H9 (cell line): ENCODE results near the gene ATP2B2. TPM values are rescaled to one million over a fixed set of nuclear protein-coding genes. Genes with fewer than 3 reads are reported as not detected.

Experiments
- DNase-seq: peaks from one replicate; pipeline ENCODE4 v3.0.0-alpha.2; 2017
- H2AFZ ChIP-seq: one replicate; pipeline ENCODE4 v1.6.1; 2013; ENCODE audit warnings: mild to moderate bottlenecking, low read length, control low read depth, moderate library complexity
- H2AK5ac ChIP-seq: 2 replicates; pipeline ENCODE4 v1.6.1; 2013; ENCODE audit warnings: low read length, control low read depth, mixed read lengths; ENCODE audit not compliant: insufficient read length
- H2BK120ac ChIP-seq: one replicate; pipeline ENCODE4 v1.6.1; 2013; ENCODE audit warnings: low read depth, mild to moderate bottlenecking, low read length, control low read depth, inconsistent platforms; ENCODE audit not compliant: poor library complexity, severe bottlenecking
- H2BK12ac ChIP-seq: 2 replicates; pipeline ENCODE4 v1.6.1; 2013; ENCODE audit warnings: low read length, control low read depth, mixed read lengths, low read depth; ENCODE audit not compliant: insufficient read length
- H2BK15ac ChIP-seq: 2 replicates; pipeline ENCODE4 v1.6.1; 2013; ENCODE audit warnings: low read depth, low read length, control low read depth
- H2BK20ac ChIP-seq: one replicate; pipeline ENCODE4 v1.6.1; 2013; ENCODE audit warnings: low read depth, mild to moderate bottlenecking, low read length, control low read depth, inconsistent platforms; ENCODE audit not compliant: poor library complexity, severe bottlenecking
- H2BK5ac ChIP-seq: 2 replicates; pipeline ENCODE4 v1.6.1; 2013; ENCODE audit warnings: low read length, control low read depth, mixed read lengths; ENCODE audit not compliant: insufficient read length
- H3K14ac ChIP-seq: 2 replicates; pipeline ENCODE4 v1.6.1; 2013; ENCODE audit warnings: low read length, control low read depth; ENCODE audit not compliant: insufficient read depth
- H3K18ac ChIP-seq: 2 replicates; pipeline ENCODE4 v1.6.1; 2013; ENCODE audit warnings: low read depth, mild to moderate bottlenecking, mixed read lengths, low read length, control low read depth; ENCODE audit not compliant: insufficient read length
- H3K23ac ChIP-seq: 2 replicates; pipeline ENCODE4 v1.6.1; 2013; ENCODE audit warnings: low read length, control low read depth, mixed read lengths, low read depth; ENCODE audit not compliant: insufficient read length
- H3K23me2 ChIP-seq: 2 replicates; pipeline ENCODE4 v1.6.1; 2013; ENCODE audit warnings: low read depth, mild to moderate bottlenecking, mixed read lengths, low read length, control low read depth; ENCODE audit not compliant: insufficient read length, poor library complexity, severe bottlenecking
- H3K27ac ChIP-seq: 2 replicates; pipeline ENCODE4 v1.5.1; 2013; ENCODE audit warnings: low read length, control low read depth, mixed read lengths, low read depth; ENCODE audit not compliant: insufficient read length
- H3K27me3 ChIP-seq: 2 replicates; pipeline ENCODE4 v1.6.1; 2013; ENCODE audit warnings: low read length, control low read depth, inconsistent platforms; ENCODE audit not compliant: insufficient read depth
- H3K4ac ChIP-seq: 2 replicates; pipeline ENCODE4 v1.6.1; 2013; ENCODE audit warnings: low read depth, mild to moderate bottlenecking, control low read depth, inconsistent platforms, low read length, moderate library complexity
- H3K4me1 ChIP-seq: 2 replicates; pipeline ENCODE4 v1.6.1; 2013; ENCODE audit warnings: low read length, control low read depth, inconsistent platforms; ENCODE audit not compliant: insufficient read depth
- H3K4me2 ChIP-seq: 2 replicates; pipeline ENCODE4 v1.6.1; 2013; ENCODE audit warnings: low read length, control low read depth, mixed read lengths; ENCODE audit not compliant: insufficient read length, insufficient read depth
- H3K56ac ChIP-seq: 2 replicates; pipeline ENCODE4 v1.6.1; 2013; ENCODE audit warnings: low read depth, mild to moderate bottlenecking, mixed read lengths, low read length, control low read depth; ENCODE audit not compliant: insufficient read length
- H3K79me1 ChIP-seq: 2 replicates; pipeline ENCODE4 v1.6.1; 2013; ENCODE audit warnings: low read depth, mild to moderate bottlenecking, moderate library complexity, low read length, control low read depth, inconsistent platforms; ENCODE audit not compliant: insufficient read depth, poor library complexity, severe bottlenecking
- H3K79me2 ChIP-seq: 2 replicates; pipeline ENCODE4 v1.6.1; 2013; ENCODE audit warnings: low read length, control low read depth, inconsistent platforms; ENCODE audit not compliant: insufficient read depth
- H3K9ac ChIP-seq: 2 replicates; pipeline ENCODE4 v1.6.1; 2013; ENCODE audit warnings: low read length, control low read depth, mixed read lengths; ENCODE audit not compliant: insufficient read length; ENCODE audit errors: extremely low read depth
- H3K9me3 ChIP-seq: one replicate; pipeline ENCODE4 v1.6.1; 2013; ENCODE audit warnings: low read depth, low read length, inconsistent platforms; ENCODE audit not compliant: control insufficient read depth
- H3T11ph ChIP-seq: one replicate; pipeline ENCODE4 v1.6.1; 2013; ENCODE audit warnings: mild to moderate bottlenecking, low read length, control low read depth, inconsistent platforms
- H4K20me1 ChIP-seq: one replicate; pipeline ENCODE4 v1.6.1; 2013; ENCODE audit not compliant: control insufficient read depth, insufficient read length, insufficient read depth
- H4K5ac ChIP-seq: 2 replicates; pipeline ENCODE4 v1.6.1; 2013; ENCODE audit warnings: low read depth, mild to moderate bottlenecking, mixed read lengths, low read length, control low read depth; ENCODE audit not compliant: insufficient read length
- H4K8ac ChIP-seq: replicated peaks from 2 replicates; pipeline ENCODE4 v1.6.1; 2013; ENCODE audit warnings: low read length, control low read depth, mixed read lengths, low read depth; ENCODE audit not compliant: insufficient read length
- H4K91ac ChIP-seq: 2 replicates; pipeline ENCODE4 v1.6.1; 2013; ENCODE audit warnings: low read depth, mild to moderate bottlenecking, moderate library complexity, mixed read lengths, low read length, control low read depth; ENCODE audit not compliant: insufficient read length
- H3K27ac Mint-ChIP-seq, 3 experiments: 2 replicates in 2 of 3; 3 replicates in 1 of 3; pipeline ENCODE4 v1.8.0; 2020 to 2021; ENCODE audit warnings: mixed read lengths in 3 of 3, mild to moderate bottlenecking in 1 of 3, moderate library complexity in 1 of 3
- H3K27me3 Mint-ChIP-seq: 2 replicates; pipeline ENCODE4 v1.8.0; 2021; ENCODE audit warnings: low read depth, mild to moderate bottlenecking, moderate library complexity, mixed read lengths
- H3K36me3 Mint-ChIP-seq, 3 experiments: 2 replicates in 2 of 3; 3 replicates in 1 of 3; pipeline ENCODE4 v1.8.0; 2020 to 2021; ENCODE audit warnings: low read depth in 3 of 3, mixed read lengths in 3 of 3; ENCODE audit not compliant: insufficient read depth in 1 of 3
- H3K4me1 Mint-ChIP-seq, 2 experiments: 2 replicates each; pipeline ENCODE4 v1.8.0; 2020; ENCODE audit warnings: mixed read lengths in 2 of 2
- H3K4me3 Mint-ChIP-seq, 2 experiments: 2 replicates in 1 of 2; 3 replicates in 1 of 2; pipeline ENCODE4 v1.8.0; 2020 to 2021; ENCODE audit warnings: mild to moderate bottlenecking in 2 of 2, mixed read lengths in 2 of 2, moderate library complexity in 1 of 2
- H3K9me3 Mint-ChIP-seq, 2 experiments: 2 replicates in 1 of 2; 3 replicates in 1 of 2; pipeline ENCODE4 v1.8.0; 2020; ENCODE audit warnings: mild to moderate bottlenecking in 2 of 2, mixed read lengths in 2 of 2, moderate library complexity in 1 of 2
- WGBS: extraction: QIAGEN DNeasy Blood & Tissue Kit; methylation state at CpG from one replicate; pipeline ENCODE4 v1.1.7; 2013; ENCODE audit warnings: missing lambda C conversion rate, low lambda C conversion rate, mixed read lengths; ENCODE audit not compliant: insufficient read length; ENCODE audit errors: extremely low coverage; 5-methylcytosine and 5-hydroxymethylcytosine counted together
- total RNA-seq: library from RNA; stranded (reverse); gene quantifications from 2 replicates; pipeline ENCODE4 v1.2.1, GENCODE V29; 2021
- TF ChIP-seq, protein P1 (sequence below): fragments of 200-600 bp; sonication (generic); conservative IDR thresholded peaks from 3 replicates; pipeline ENCODE4 v1.8.0; 2021; ENCODE audit warnings: antibody characterized with exemption, mild to moderate bottlenecking

The ATP2B2 gene
- total RNA-seq, 1 experiment from 2014 or later, result 0.33 TPM

DNA sequence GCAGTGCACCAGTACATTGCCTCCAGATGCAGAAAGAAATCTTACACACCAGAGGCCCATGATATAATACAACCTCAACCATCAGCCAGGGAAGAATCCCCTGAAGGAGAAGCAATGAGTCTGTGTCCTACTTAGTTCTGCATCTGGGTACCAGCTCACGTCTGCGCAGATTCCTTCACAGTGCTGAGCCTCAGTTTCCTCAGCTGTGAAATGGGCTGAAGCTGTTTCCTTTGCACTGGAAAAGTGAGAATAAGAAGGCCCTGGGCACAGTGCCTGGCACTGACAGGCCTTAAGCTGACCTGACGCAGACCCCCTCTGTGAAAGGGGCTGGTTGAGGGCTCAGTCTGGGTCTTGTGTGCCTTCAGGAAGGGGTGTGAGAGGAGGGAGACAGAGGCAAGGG, 20.7 kb downstream of the ATP2B2 start:
- peak overlapping the region in 1 of 3 experiments; percentile 62; a peak in 1 of 7 replicates for H3K27ac Mint-ChIP-seq

More for the DNA sequence above, 20.7 kb downstream of the ATP2B2 start:
- H3K23me2 ChIP-seq, result no peaks in the 10 kb centered on the region
- no peaks in the 10 kb centered on the region for H3K9me3 ChIP-seq
- Mint-ChIP-seq H3K4me3 (no peak overlapping the region), H3K9me3 (no peaks in the 10 kb centered on the region; a peak in 1 of 5 replicates), H3K4me1 (no peaks in the 10 kb centered on the region), H3K27me3 (peaks cover 1% of the 10 kb centered on the region; the same call in 1 of the 2 replicates), H3K36me3 (no peaks in the 10 kb centered on the region)
- H3K4me1 ChIP-seq, result no peaks in the 10 kb centered on the region
- H3K56ac ChIP-seq, result no peak overlapping the region
- no CpG with 5 or more reads among the region's 3 CpGs for WGBS
- TF ChIP-seq, protein P1, sequence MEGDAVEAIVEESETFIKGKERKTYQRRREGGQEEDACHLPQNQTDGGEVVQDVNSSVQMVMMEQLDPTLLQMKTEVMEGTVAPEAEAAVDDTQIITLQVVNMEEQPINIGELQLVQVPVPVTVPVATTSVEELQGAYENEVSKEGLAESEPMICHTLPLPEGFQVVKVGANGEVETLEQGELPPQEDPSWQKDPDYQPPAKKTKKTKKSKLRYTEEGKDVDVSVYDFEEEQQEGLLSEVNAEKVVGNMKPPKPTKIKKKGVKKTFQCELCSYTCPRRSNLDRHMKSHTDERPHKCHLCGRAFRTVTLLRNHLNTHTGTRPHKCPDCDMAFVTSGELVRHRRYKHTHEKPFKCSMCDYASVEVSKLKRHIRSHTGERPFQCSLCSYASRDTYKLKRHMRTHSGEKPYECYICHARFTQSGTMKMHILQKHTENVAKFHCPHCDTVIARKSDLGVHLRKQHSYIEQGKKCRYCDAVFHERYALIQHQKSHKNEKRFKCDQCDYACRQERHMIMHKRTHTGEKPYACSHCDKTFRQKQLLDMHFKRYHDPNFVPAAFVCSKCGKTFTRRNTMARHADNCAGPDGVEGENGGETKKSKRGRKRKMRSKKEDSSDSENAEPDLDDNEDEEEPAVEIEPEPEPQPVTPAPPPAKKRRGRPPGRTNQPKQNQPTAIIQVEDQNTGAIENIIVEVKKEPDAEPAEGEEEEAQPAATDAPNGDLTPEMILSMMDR, result no peak
- H2BK20ac ChIP-seq, result no peak overlapping the region
- no peak overlapping the region for H2BK120ac ChIP-seq
- no peak overlapping the region for H3K4ac ChIP-seq
- H3K27me3 ChIP-seq, result no peaks in the 10 kb centered on the region
- no peak overlapping the region for H2AK5ac ChIP-seq
- H3K79me1 ChIP-seq, result no peaks in the 10 kb centered on the region
- H3T11ph ChIP-seq, result no peak overlapping the region
- no peak overlapping the region for H3K9ac ChIP-seq
- DNase-seq, result no peak
- no peak overlapping the region for H2BK12ac ChIP-seq
- H3K4me2 ChIP-seq, result no peak overlapping the region
- H2BK5ac ChIP-seq, result no peak overlapping the region
- H3K79me2 ChIP-seq, result no peaks in the 10 kb centered on the region
- no peak overlapping the region for H3K23ac ChIP-seq
- no peak overlapping the region for H4K91ac ChIP-seq
- H2AFZ ChIP-seq, result no peak overlapping the region
- no peak overlapping the region for H3K27ac ChIP-seq
- H3K18ac ChIP-seq, result no peak overlapping the region
- H4K5ac ChIP-seq, result no peak overlapping the region
- H4K8ac ChIP-seq, result no peak overlapping the region
- H2BK15ac ChIP-seq, result no peak overlapping the region
- H4K20me1 ChIP-seq, result peaks cover 3% of the 10 kb centered on the region
- no peak overlapping the region for H3K14ac ChIP-seq
